ENCODE measurements around the gene MYL5.

MYL5 gene

GRCh38 chr4:650461-650860, 23.9 kb upstream of the MYL5 start:
- no peak overlapping the region for H3K27ac ChIP-seq (ENCODE audit: insufficient read depth in 1 of 2, low read depth in 1 of 2, low read length in 2 of 2, poor library complexity in 1 of 2, severe bottlenecking in 2 of 2)
- no peaks in the 10 kb centered on the region for H3K4me1 ChIP-seq (ENCODE audit: control extremely low read depth in 1 of 4, control insufficient read depth in 4 of 4, insufficient read depth in 4 of 4, low read length in 3 of 4)
- POLR2A ChIA-PET, result no interaction called here
- CTCF ChIA-PET, result no interaction called here
- H3K36me3 ChIP-seq (ENCODE audit: control insufficient read depth in 4 of 4, insufficient read depth in 4 of 4, low read length in 3 of 4), result no peaks in the 10 kb centered on the region
- H3K4me3 ChIP-seq (ENCODE audit: control insufficient read depth in 1 of 7, extremely low read depth in 1 of 7, insufficient read depth in 4 of 7, low read depth in 2 of 7, low read length in 6 of 7), result no peak overlapping the region
- no peaks in the 10 kb centered on the region for H3K9me3 ChIP-seq (ENCODE audit: control extremely low read depth in 1 of 5, control insufficient read depth in 4 of 5, insufficient read depth in 2 of 5, low read depth in 1 of 5, low read length in 4 of 5)
- peaks cover 0 to 67% (median 6%) of the 10 kb centered on the region in 5 experiments for H3K27me3 ChIP-seq (replicated peaks in 2 of 5; ENCODE audit: control insufficient read depth in 4 of 5, insufficient read depth in 5 of 5, low read length in 4 of 5)
- no peak for DNase-seq
- 95% methylated on average over 16 of the region's 18 CpGs for WGBS (ENCODE audit: insufficient coverage)

GRCh38 chr4:650951-651883, 23.1 kb upstream of the MYL5 start:
- CTCF ChIA-PET, result no interaction called here
- peaks cover 0 to 69% (median 3%) of the 10 kb centered on the region in 5 experiments for H3K27me3 ChIP-seq (replicated peaks in 2 of 5; ENCODE audit: control insufficient read depth in 4 of 5, insufficient read depth in 5 of 5, low read length in 4 of 5)
- no peak for DNase-seq

GRCh38 chr4:651884-652642, 22.3 kb upstream of the MYL5 start:
- Histone ChIP-seq H3K27me3 (replicated peaks in 2 of 5; ENCODE audit: control insufficient read depth in 4 of 5, insufficient read depth in 5 of 5, low read length in 4 of 5) (peaks cover 0 to 63% (median under 1%) of the 10 kb centered on the region in 5 experiments), H3K36me3 (ENCODE audit: control insufficient read depth in 4 of 4, insufficient read depth in 4 of 4, low read length in 3 of 4) (no peaks in the 10 kb centered on the region), H3K27ac (ENCODE audit: insufficient read depth in 1 of 2, low read depth in 1 of 2, low read length in 2 of 2, poor library complexity in 1 of 2, severe bottlenecking in 2 of 2) (no peak overlapping the region), H3K4me1 (ENCODE audit: control extremely low read depth in 1 of 4, control insufficient read depth in 4 of 4, insufficient read depth in 4 of 4, low read length in 3 of 4) (no peaks in the 10 kb centered on the region), H3K4me3 (ENCODE audit: control insufficient read depth in 1 of 7, extremely low read depth in 1 of 7, insufficient read depth in 4 of 7, low read depth in 2 of 7, low read length in 6 of 7) (no peak overlapping the region), H3K9me3 (ENCODE audit: control extremely low read depth in 1 of 5, control insufficient read depth in 4 of 5, insufficient read depth in 2 of 5, low read depth in 1 of 5, low read length in 4 of 5) (no peaks in the 10 kb centered on the region)
- no peak for DNase-seq
- ChIA-PET CTCF (no interaction called here), POLR2A (no interaction called here)
- WGBS (ENCODE audit: insufficient coverage), result 75% methylated on average over 22 of the region's 24 CpGs

More at GRCh38 chr4:650951-651883, 23.1 kb upstream of the MYL5 start:
- POLR2A ChIA-PET, result no interaction called here
- no peaks in the 10 kb centered on the region for H3K9me3 ChIP-seq (ENCODE audit: control extremely low read depth in 1 of 5, control insufficient read depth in 4 of 5, insufficient read depth in 2 of 5, low read depth in 1 of 5, low read length in 4 of 5)
- H3K36me3 ChIP-seq (ENCODE audit: control insufficient read depth in 4 of 4, insufficient read depth in 4 of 4, low read length in 3 of 4), result no peaks in the 10 kb centered on the region
- 58% methylated on average over 38 of the region's 49 CpGs for WGBS (ENCODE audit: insufficient coverage)
- no peak overlapping the region for H3K4me3 ChIP-seq (ENCODE audit: control insufficient read depth in 1 of 7, extremely low read depth in 1 of 7, insufficient read depth in 4 of 7, low read depth in 2 of 7, low read length in 6 of 7)
- H3K27ac ChIP-seq (ENCODE audit: insufficient read depth in 1 of 2, low read depth in 1 of 2, low read length in 2 of 2, poor library complexity in 1 of 2, severe bottlenecking in 2 of 2), result no peak overlapping the region
- no peaks in the 10 kb centered on the region for H3K4me1 ChIP-seq (ENCODE audit: control extremely low read depth in 1 of 4, control insufficient read depth in 4 of 4, insufficient read depth in 4 of 4, low read length in 3 of 4)

GRCh38 chr4:653080-653821, 21.1 kb upstream of the MYL5 start:
- WGBS (ENCODE audit: insufficient coverage), result 91% methylated on average over 35 of the region's 35 CpGs
- H3K27me3 ChIP-seq (replicated peaks in 2 of 5; ENCODE audit: control insufficient read depth in 4 of 5, insufficient read depth in 5 of 5, low read length in 4 of 5), result peaks cover 0 to 57% (median 0%) of the 10 kb centered on the region in 5 experiments
- DNase-seq, result no peak
- H3K4me1 ChIP-seq (ENCODE audit: control extremely low read depth in 1 of 4, control insufficient read depth in 4 of 4, insufficient read depth in 4 of 4, low read length in 3 of 4), result no peaks in the 10 kb centered on the region
- no peaks in the 10 kb centered on the region for H3K36me3 ChIP-seq (ENCODE audit: control insufficient read depth in 4 of 4, insufficient read depth in 4 of 4, low read length in 3 of 4)
- H3K27ac ChIP-seq (ENCODE audit: insufficient read depth in 1 of 2, low read depth in 1 of 2, low read length in 2 of 2, poor library complexity in 1 of 2, severe bottlenecking in 2 of 2), result no peak overlapping the region
- no peaks in the 10 kb centered on the region for H3K9me3 ChIP-seq (ENCODE audit: control extremely low read depth in 1 of 5, control insufficient read depth in 4 of 5, insufficient read depth in 2 of 5, low read depth in 1 of 5, low read length in 4 of 5)
- H3K4me3 ChIP-seq (ENCODE audit: control insufficient read depth in 1 of 7, extremely low read depth in 1 of 7, insufficient read depth in 4 of 7, low read depth in 2 of 7, low read length in 6 of 7), result no peak overlapping the region
- ChIA-PET CTCF (no interaction called here), POLR2A (no interaction called here)

GRCh38 chr4:653831-654502, 20.4 kb upstream of the MYL5 start:
- DNase-seq, result no peak
- Histone ChIP-seq H3K27me3 (replicated peaks in 2 of 5; ENCODE audit: control insufficient read depth in 4 of 5, insufficient read depth in 5 of 5, low read length in 4 of 5) (peaks cover 0 to 51% (median 0%) of the 10 kb centered on the region in 5 experiments), H3K4me1 (ENCODE audit: control extremely low read depth in 1 of 4, control insufficient read depth in 4 of 4, insufficient read depth in 4 of 4, low read length in 3 of 4) (no peaks in the 10 kb centered on the region), H3K36me3 (ENCODE audit: control insufficient read depth in 4 of 4, insufficient read depth in 4 of 4, low read length in 3 of 4) (no peaks in the 10 kb centered on the region), H3K9me3 (ENCODE audit: control extremely low read depth in 1 of 5, control insufficient read depth in 4 of 5, insufficient read depth in 2 of 5, low read depth in 1 of 5, low read length in 4 of 5) (no peaks in the 10 kb centered on the region), H3K4me3 (ENCODE audit: control insufficient read depth in 1 of 7, extremely low read depth in 1 of 7, insufficient read depth in 4 of 7, low read depth in 2 of 7, low read length in 6 of 7) (no peak overlapping the region), H3K27ac (ENCODE audit: insufficient read depth in 1 of 2, low read depth in 1 of 2, low read length in 2 of 2, poor library complexity in 1 of 2, severe bottlenecking in 2 of 2) (no peak overlapping the region)
- WGBS (ENCODE audit: insufficient coverage), result 88% methylated on average over 22 of the region's 29 CpGs
- CTCF ChIA-PET, result no interaction called here
- POLR2A ChIA-PET, result no interaction called here

- Histone ChIP-seq H3K4me1 (ENCODE audit: control extremely low read depth in 1 of 4, control insufficient read depth in 4 of 4, insufficient read depth in 4 of 4, low read length in 3 of 4) (no peaks in the 10 kb centered on the region), H3K27me3 (replicated peaks in 2 of 5; ENCODE audit: control insufficient read depth in 4 of 5, insufficient read depth in 5 of 5, low read length in 4 of 5) (peaks cover 0 to 50% (median 0%) of the 10 kb centered on the region in 5 experiments), H3K4me3 (ENCODE audit: control insufficient read depth in 1 of 7, extremely low read depth in 1 of 7, insufficient read depth in 4 of 7, low read depth in 2 of 7, low read length in 6 of 7) (no peak overlapping the region), H3K9me3 (ENCODE audit: control extremely low read depth in 1 of 5, control insufficient read depth in 4 of 5, insufficient read depth in 2 of 5, low read depth in 1 of 5, low read length in 4 of 5) (no peaks in the 10 kb centered on the region), H3K27ac (ENCODE audit: insufficient read depth in 1 of 2, low read depth in 1 of 2, low read length in 2 of 2, poor library complexity in 1 of 2, severe bottlenecking in 2 of 2) (no peak overlapping the region), H3K36me3 (ENCODE audit: control insufficient read depth in 4 of 4, insufficient read depth in 4 of 4, low read length in 3 of 4) (peaks cover 0 to 2% (median 0%) of the 10 kb centered on the region in 4 experiments)
- DNase-seq, result no peak
- ChIA-PET CTCF (no interaction called here), POLR2A (no interaction called here)
- WGBS (ENCODE audit: insufficient coverage), result 94% methylated on average over 14 of the region's 17 CpGs
Observed at GRCh38 chr4:654503-654845, 19.9 kb upstream of the MYL5 start.
